IMR-90 (cell line): ENCODE results near the gene PSMG3. TPM values are rescaled to one million over a fixed set of nuclear protein-coding genes. Genes with fewer than 3 reads are reported as not detected.

Source experiments
- ATAC-seq: fragments of 200-7000 bp; cut with Tn5 transposase; 2 replicates; pipeline ENCODE4 v1.9.1; 2020; ENCODE audit warnings: low read depth, mild to moderate bottlenecking, moderate library complexity
- BruUV-seq: library from RNA; stranded (reverse); fragments of 400-500 nt; replicated peaks from 2 replicates; lab custom pipeline; 2021; lab: Mats Ljungman, UMichigan
- CTCF ChIA-PET: fragments of 300-600 bp; formaldehyde crosslinking; extraction: SDS; loops from one replicate; lab custom pipeline; 2021; ENCODE audit warnings: antibody characterized with exemption; lab: Yijun Ruan, JAX
- POLR2A ChIA-PET: fragments of 300-600 bp; sonication (Branson Sonifier 250); formaldehyde crosslinking; loops from one replicate; lab custom pipeline; 2022; ENCODE audit warnings: antibody characterized with exemption; ENCODE audit not compliant: unreplicated experiment; lab: Charles Lee
- DNase-seq: peaks from one replicate; pipeline ENCODE4 v3.0.0; 2013
- H2AFZ ChIP-seq: replicated peaks from 2 replicates; pipeline ENCODE3; 2013; ENCODE audit warnings: low read length, mild to moderate bottlenecking; ENCODE audit not compliant: poor library complexity
- H2AK5ac ChIP-seq: 2 replicates; pipeline ENCODE4 v1.6.1; 2013; ENCODE audit warnings: low read depth, low read length, inconsistent platforms
- H2AK9ac ChIP-seq: replicated peaks from 2 replicates; pipeline ENCODE3; 2013; ENCODE audit warnings: mild to moderate bottlenecking, low read depth, low read length, moderate library complexity; ENCODE audit not compliant: poor library complexity
- H2BK120ac ChIP-seq: 2 replicates; pipeline ENCODE4 v1.6.1; 2013; ENCODE audit warnings: low read depth, low read length, inconsistent platforms
- H2BK15ac ChIP-seq: 3 replicates; pipeline ENCODE4 v1.6.1; 2013; ENCODE audit warnings: low read depth, low read length, inconsistent platforms
- H2BK20ac ChIP-seq: 2 replicates; pipeline ENCODE4 v1.6.1; 2013; ENCODE audit warnings: low read depth, mild to moderate bottlenecking, inconsistent platforms, low read length, moderate library complexity
- H2BK5ac ChIP-seq: 2 replicates; pipeline ENCODE4 v1.6.1; 2013; ENCODE audit warnings: mild to moderate bottlenecking, low read depth, low read length, inconsistent platforms; ENCODE audit not compliant: poor library complexity, severe bottlenecking
- H3K14ac ChIP-seq: replicated peaks from 2 replicates; pipeline ENCODE4 v1.6.1; 2013; ENCODE audit warnings: low read depth, low read length, inconsistent platforms
- H3K18ac ChIP-seq: 2 replicates; pipeline ENCODE4 v1.6.1; 2013; ENCODE audit warnings: low read depth, low read length, control low read depth
- H3K23ac ChIP-seq: 2 replicates; pipeline ENCODE4 v1.6.1; 2013; ENCODE audit warnings: low read depth, low read length, inconsistent platforms
- H3K27ac ChIP-seq: 2 replicates; pipeline ENCODE4 v1.5.1; 2013; ENCODE audit warnings: mild to moderate bottlenecking, control low read depth, low read length; ENCODE audit not compliant: insufficient read depth
- H3K27me3 ChIP-seq: 2 replicates; pipeline ENCODE4 v1.6.1; 2013; ENCODE audit warnings: low read length; ENCODE audit not compliant: control insufficient read depth, insufficient read depth
- H3K36me3 ChIP-seq: 2 replicates; pipeline ENCODE4 v1.6.1; 2013; ENCODE audit warnings: low read length, mixed read lengths; ENCODE audit not compliant: control insufficient read depth, insufficient read depth
- H3K4ac ChIP-seq: 2 replicates; pipeline ENCODE4 v1.6.1; 2013; ENCODE audit warnings: low read depth, low read length, inconsistent platforms
- H3K4me1 ChIP-seq: 2 replicates; pipeline ENCODE4 v1.6.1; 2013; ENCODE audit warnings: low read length, mixed read lengths; ENCODE audit not compliant: control insufficient read depth, insufficient read depth
- H3K4me2 ChIP-seq: 2 replicates; pipeline ENCODE4 v1.6.1; 2013; ENCODE audit warnings: low read depth, mild to moderate bottlenecking, control low read depth, low read length, moderate library complexity
- H3K4me3 ChIP-seq: 2 replicates; pipeline ENCODE4 v1.5.1; 2013; ENCODE audit warnings: low read depth, mild to moderate bottlenecking, control low read depth, low read length, moderate library complexity; ENCODE audit not compliant: insufficient read depth
- H3K56ac ChIP-seq: 2 replicates; pipeline ENCODE4 v1.6.1; 2013; ENCODE audit warnings: low read length, inconsistent platforms; ENCODE audit not compliant: insufficient read depth; ENCODE audit errors: extremely low read depth
- H3K79me1 ChIP-seq, 2 experiments: 2 replicates each; pipeline ENCODE4 v1.6.1; 2013; ENCODE audit warnings: low read length in 2 of 2, inconsistent platforms in 1 of 2, low read depth in 1 of 2
- H3K9ac ChIP-seq: 2 replicates; pipeline ENCODE4 v1.6.1; 2013; ENCODE audit warnings: low read depth, low read length, control low read depth
- H3K9me1 ChIP-seq: 2 replicates; pipeline ENCODE4 v1.6.1; 2013; ENCODE audit warnings: low read length, inconsistent platforms; ENCODE audit not compliant: insufficient read depth
- H3K9me3 ChIP-seq: 2 replicates; pipeline ENCODE4 v1.6.1; 2013; ENCODE audit warnings: low read length; ENCODE audit not compliant: control insufficient read depth, insufficient read depth
- H4K20me1 ChIP-seq: 2 replicates; pipeline ENCODE4 v1.6.1; 2013; ENCODE audit warnings: low read length, inconsistent platforms; ENCODE audit not compliant: insufficient read depth
- H4K5ac ChIP-seq: 2 replicates; pipeline ENCODE4 v1.6.1; 2013; ENCODE audit warnings: mild to moderate bottlenecking, low read depth, low read length, control low read depth
- H4K8ac ChIP-seq, 2 experiments: 2 replicates each; pipeline ENCODE4 v1.6.1; 2013; ENCODE audit warnings: low read depth in 2 of 2, low read length in 2 of 2, control low read depth in 1 of 2, inconsistent platforms in 1 of 2
- H4K91ac ChIP-seq: 2 replicates; pipeline ENCODE4 v1.6.1; 2013; ENCODE audit warnings: low read depth, low read length, inconsistent platforms; ENCODE audit not compliant: insufficient read depth
- BHLHE40 ChIP-seq: fragments of 150-350 bp; IDR thresholded peaks from 2 replicates; pipeline ENCODE4 v1.6.1; 2016; ENCODE audit warnings: mild to moderate bottlenecking, low read depth, low read length
- CEBPB ChIP-seq: IDR thresholded peaks from 2 replicates; pipeline ENCODE4 v1.6.1; 2012; ENCODE audit warnings: low read depth, low read length, improper control_type of control experiment
- CHD1 ChIP-seq: IDR thresholded peaks from 2 replicates; pipeline ENCODE4 v1.6.1; 2012; ENCODE audit warnings: low read depth, low read length, improper control_type of control experiment
- FOS ChIP-seq: fragments of 150-350 bp; IDR thresholded peaks from 2 replicates; pipeline ENCODE4 v1.6.1; 2016; ENCODE audit warnings: low read depth, low read length
- MXI1 ChIP-seq: IDR thresholded peaks from 2 replicates; pipeline ENCODE4 v1.6.1; 2012; ENCODE audit warnings: low read depth, mild to moderate bottlenecking, low read length, moderate library complexity, borderline replicate concordance
- RAD21 ChIP-seq: IDR thresholded peaks from 2 replicates; pipeline ENCODE4 v1.6.1; 2012; ENCODE audit warnings: low read length, improper control_type of control experiment
- RCOR1 ChIP-seq: IDR thresholded peaks from 2 replicates; pipeline ENCODE4 v1.6.1; 2012; ENCODE audit warnings: mild to moderate bottlenecking, low read length, improper control_type of control experiment; ENCODE audit not compliant: insufficient replicate concordance
- SMC3 ChIP-seq: fragments of 150-350 bp; IDR thresholded peaks from 2 replicates; pipeline ENCODE4 v1.6.1; 2016; ENCODE audit warnings: low read depth, mild to moderate bottlenecking, antibody characterized with exemption, low read length, moderate library complexity
- WGBS, 2 experiments: methylation state at CpG; one replicate each; pipeline versions ENCODE4 v1.1.5 to v1.1.7; 2013; ENCODE audit warnings: missing lambda C conversion rate in 2 of 2; ENCODE audit not compliant: insufficient read length in 1 of 2; ENCODE audit errors: extremely low coverage in 2 of 2; 5-methylcytosine and 5-hydroxymethylcytosine counted together
- dilution Hi-C: fragments of 300-500 bp; cut with HindIII; formaldehyde crosslinking; loops from one replicate; pipeline ENCODE4 v1.14.3; 2018; ENCODE audit warnings: low sequenced_read_pairs; ENCODE audit not compliant: unreplicated experiment
- in situ Hi-C: fragments of 300-500 bp; cut with MboI; formaldehyde crosslinking; loops from 3 replicates; pipeline ENCODE4 v1.14.3; 2019; ENCODE audit warnings: low sequenced_read_pairs, inconsistent platforms, mixed read lengths
- intact Hi-C: fragments of 100-400 bp; cut with micrococcal nuclease; formaldehyde crosslinking; loops from 2 replicates; pipeline ENCODE4 v1.10.0; 2022
- polyA plus RNA-seq, 3 experiments: library from polyadenylated mRNA; depleted of rRNA; stranded (reverse); fragments of >200 nt; gene quantifications; 2 replicates each; pipeline ENCODE4 v1.2.3, GENCODE V29; 2012; ENCODE audit warnings: low replicate concordance in 1 of 3
- total RNA-seq: library from RNA; depleted of rRNA; stranded (reverse); fragments of >200 nt; gene quantifications from 2 replicates; pipeline ENCODE4 v1.2.3, GENCODE V29; 2012
- TF ChIP-seq, protein P1 (sequence below): fragments of 150-350 bp; IDR thresholded peaks from 2 replicates; pipeline ENCODE4 v1.6.1; 2017; ENCODE audit warnings: mild to moderate bottlenecking, antibody characterized with exemption, low read length, low read depth
- TF ChIP-seq, protein P2 (sequence below): fragments of 150-350 bp; IDR thresholded peaks from 2 replicates; pipeline ENCODE4 v1.6.1; 2016; ENCODE audit warnings: low read depth, mild to moderate bottlenecking, low read length, moderate library complexity, borderline replicate concordance

Gene PSMG3
- total and polyA plus RNA-seq, 2 of the 4 experiments (the other 2 are of a cell fraction), result 37.3 to 54.1 TPM

DNA sequence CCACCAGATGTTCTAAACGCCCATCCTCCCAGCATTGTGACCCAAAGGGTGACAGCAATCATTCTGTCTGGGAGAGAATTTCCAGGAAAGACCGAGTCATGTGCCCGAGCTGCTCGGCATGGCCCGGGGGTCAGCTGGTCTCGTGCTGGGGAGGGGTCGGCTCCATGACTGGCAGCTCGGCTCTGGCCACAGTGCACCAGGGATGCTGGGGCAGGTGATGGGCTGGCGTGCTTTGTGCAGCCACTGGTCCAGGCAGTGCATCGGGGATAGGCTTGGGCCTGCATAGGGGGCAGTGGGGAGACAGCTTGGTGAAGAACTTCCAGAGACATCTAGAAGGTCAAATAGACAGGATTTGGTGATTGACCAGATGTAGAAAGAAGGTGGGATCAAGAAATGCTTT, 39.2 kb upstream of the PSMG3 start:
- no peak overlapping the region for H3K14ac ChIP-seq
- H4K91ac ChIP-seq, result no peak overlapping the region
- no peaks in the 10 kb centered on the region for H3K9me1 ChIP-seq
- no peak overlapping the region for H2BK5ac ChIP-seq
- peak overlapping the region; percentile 1 for H2AK9ac ChIP-seq
- no peak overlapping the region for H4K8ac ChIP-seq
- in situ Hi-C loops (loop anchor here (10.0 kb wide), 1 partner anchor 716 kb away; no protein-coding TSS in a partner anchor), intact Hi-C loops (no loop called here), dilution Hi-C loops (no loop called here)
- H3K4ac ChIP-seq, result no peak overlapping the region
- H3K4me3 ChIP-seq, result no peak overlapping the region
- no peak for ATAC-seq
- no peaks in the 10 kb centered on the region for H3K79me1 ChIP-seq
- BruUV-seq, result no TSS peak
- H3K36me3 ChIP-seq, result no peaks in the 10 kb centered on the region
- no peak for DNase-seq
- no peak overlapping the region for H2BK15ac ChIP-seq
- no peak overlapping the region for H3K9ac ChIP-seq
- 69% methylated on average over 3 of the region's 10 CpGs; no CpG with 5 or more reads in 1 of the 2 experiments for WGBS, 2 experiments
- H2AK5ac ChIP-seq, result no peak overlapping the region
- POLR2A ChIA-PET, result no interaction called here
- H3K56ac ChIP-seq, result no peak overlapping the region
- H2BK120ac ChIP-seq, result no peak overlapping the region
- H3K4me2 ChIP-seq, result no peak overlapping the region
- H3K18ac ChIP-seq, result no peak overlapping the region
- no peak overlapping the region for H3K27ac ChIP-seq
- H3K4me1 ChIP-seq, result peaks cover 2% of the 10 kb centered on the region
- CTCF ChIA-PET, result no interaction called here
- no peak overlapping the region for H3K23ac ChIP-seq
- no peak overlapping the region for H4K5ac ChIP-seq
- H2AFZ ChIP-seq, result no peak overlapping the region
- peaks cover 8% of the 10 kb centered on the region; the same call in 1 of the 2 replicates for H4K20me1 ChIP-seq
- TF ChIP-seq MXI1 (no peak), CEBPB (no peak), RAD21 (no peak), BHLHE40 (no peak), FOS (no peak), RCOR1 (no peak), SMC3 (no peak), CHD1 (no peak)
- TF ChIP-seq, protein P1, sequence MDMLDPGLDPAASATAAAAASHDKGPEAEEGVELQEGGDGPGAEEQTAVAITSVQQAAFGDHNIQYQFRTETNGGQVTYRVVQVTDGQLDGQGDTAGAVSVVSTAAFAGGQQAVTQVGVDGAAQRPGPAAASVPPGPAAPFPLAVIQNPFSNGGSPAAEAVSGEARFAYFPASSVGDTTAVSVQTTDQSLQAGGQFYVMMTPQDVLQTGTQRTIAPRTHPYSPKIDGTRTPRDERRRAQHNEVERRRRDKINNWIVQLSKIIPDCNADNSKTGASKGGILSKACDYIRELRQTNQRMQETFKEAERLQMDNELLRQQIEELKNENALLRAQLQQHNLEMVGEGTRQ, result no peak
- TF ChIP-seq, protein P2, sequence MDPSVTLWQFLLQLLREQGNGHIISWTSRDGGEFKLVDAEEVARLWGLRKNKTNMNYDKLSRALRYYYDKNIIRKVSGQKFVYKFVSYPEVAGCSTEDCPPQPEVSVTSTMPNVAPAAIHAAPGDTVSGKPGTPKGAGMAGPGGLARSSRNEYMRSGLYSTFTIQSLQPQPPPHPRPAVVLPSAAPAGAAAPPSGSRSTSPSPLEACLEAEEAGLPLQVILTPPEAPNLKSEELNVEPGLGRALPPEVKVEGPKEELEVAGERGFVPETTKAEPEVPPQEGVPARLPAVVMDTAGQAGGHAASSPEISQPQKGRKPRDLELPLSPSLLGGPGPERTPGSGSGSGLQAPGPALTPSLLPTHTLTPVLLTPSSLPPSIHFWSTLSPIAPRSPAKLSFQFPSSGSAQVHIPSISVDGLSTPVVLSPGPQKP, result no peak
- peaks cover 36% of the 10 kb centered on the region for H3K27me3 ChIP-seq
- H2BK20ac ChIP-seq, result no peak overlapping the region
- H3K9me3 ChIP-seq, result no peaks in the 10 kb centered on the region
